ENCODE measurements around the gene CCDC85C. TPM values are rescaled to one million over a fixed set of nuclear protein-coding genes. Genes with fewer than 3 reads are reported as not detected.
A peak's percentile ranks its signal among the peaks of the same experiment; 100 is the strongest.

CCDC85C gene
- total and polyA plus RNA-seq, 2 experiments from 2014 or later: 4.5 to 24.9 TPM

- Histone ChIP-seq H3K36me3 (ENCODE audit: insufficient read depth) (no peaks in the 10 kb centered on the region), H3K9me2 (ENCODE audit: insufficient read depth) (no peaks in the 10 kb centered on the region), H4K20me1 (replicated peaks; ENCODE audit: insufficient read depth) (peaks cover 6% of the 10 kb centered on the region; the same call in 1 of the 2 replicates), H3F3A (replicated peaks; ENCODE audit: low read depth) (0 out of 2 replicates have a peak, but pooled peaks cover 5% of the 10 kb centered on the region), H3K4me2 (no peak overlapping the region), H3K27ac (ENCODE audit: low read depth) (no peak overlapping the region), H3K27me3 (ENCODE audit: insufficient read depth) (no peaks in the 10 kb centered on the region), H3K79me2 (replicated peaks; ENCODE audit: insufficient read depth) (peaks cover 67% of the 10 kb centered on the region), H3K4me3 (no peak overlapping the region), H2AFZ (no peak overlapping the region), H3K4me1 (ENCODE audit: insufficient read depth) (peaks cover 26% of the 10 kb centered on the region)
- DNase-seq (ENCODE audit: low spot score) (no peak), ATAC-seq (no peak)
- H3K4me1 Mint-ChIP-seq: peaks cover 79% of the 10 kb centered on the region
- TF ChIP-seq CREB1 (CRISPR knock-in tag; IDR thresholded peaks at IDR 0.05; ENCODE audit: low read depth) (no peak), ZNF331 (CRISPR knock-in tag; IDR thresholded peaks at IDR 0.05; ENCODE audit: low read depth) (no peak), EZH2phosphoT487 (IDR thresholded peaks at IDR 0.05; ENCODE audit: unreplicated experiment) (no peak), ETS1 (IDR thresholded peaks at IDR 0.05) (no peak), ZNF462 (CRISPR knock-in tag; IDR thresholded peaks at IDR 0.05) (no peak), REST (IDR thresholded peaks at IDR 0.05; ENCODE audit: unreplicated experiment) (no peak), EZH2 (IDR thresholded peaks at IDR 0.05; ENCODE audit: low read depth, unreplicated experiment) (no peak), POLR2AphosphoS5 (IDR thresholded peaks at IDR 0.05; ENCODE audit: low read depth) (no peak), NANOG (IDR thresholded peaks at IDR 0.05; ENCODE audit: borderline replicate concordance) (no peak), ZNF114 (CRISPR knock-in tag; IDR thresholded peaks at IDR 0.05) (no peak), STAT1 (IDR thresholded peaks at IDR 0.05; ENCODE audit: unreplicated experiment) (no peak)
- no peaks in the 10 kb centered on the region for H3K9me3 Mint-ChIP-seq
- no peak overlapping the region for H3K4me3 Mint-ChIP-seq
- H3K27ac Mint-ChIP-seq: 0 out of 2 replicates have a peak overlapping the region, but pooled peaks have one; percentile 59
- H3K27me3 Mint-ChIP-seq (ENCODE audit: insufficient read depth, low read depth, poor library complexity): peaks cover 12% of the 10 kb centered on the region
- H3K36me3 Mint-ChIP-seq (ENCODE audit: low read depth): no peaks in the 10 kb centered on the region
Observed at GRCh38 chr14:99564926-99565259, 39.1 kb downstream of the CCDC85C start.
